Epidermal melanocyte (primary cell): ENCODE measurements around the gene FRMD5.

Experiments
- DNase-seq: peaks from one replicate; pipeline ENCODE4 v3.0.0; 2011; ENCODE audit warnings: low spot score; ENCODE audit not compliant: insufficient read length

The FRMD5 gene

DNA sequence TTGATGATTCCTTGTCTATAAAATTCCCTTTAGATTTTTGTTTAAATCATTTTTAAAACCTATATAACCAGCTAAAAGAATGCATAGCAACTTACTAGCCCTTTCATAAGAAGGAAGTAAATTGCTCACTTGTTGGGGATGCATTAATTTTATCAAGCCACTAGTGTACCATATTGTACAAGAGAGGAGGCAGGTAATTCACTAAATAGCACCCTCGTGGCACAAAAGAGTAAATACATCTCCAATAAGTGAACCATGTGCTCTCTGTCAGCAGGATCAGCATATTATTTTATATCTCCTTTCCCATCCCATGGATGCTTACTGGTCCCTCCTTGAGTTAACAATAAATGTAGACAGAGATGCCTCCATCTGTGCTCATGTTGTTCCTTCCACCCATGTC, 34.3 kb downstream of the FRMD5 start:
- no peak for DNase-seq

DNA sequence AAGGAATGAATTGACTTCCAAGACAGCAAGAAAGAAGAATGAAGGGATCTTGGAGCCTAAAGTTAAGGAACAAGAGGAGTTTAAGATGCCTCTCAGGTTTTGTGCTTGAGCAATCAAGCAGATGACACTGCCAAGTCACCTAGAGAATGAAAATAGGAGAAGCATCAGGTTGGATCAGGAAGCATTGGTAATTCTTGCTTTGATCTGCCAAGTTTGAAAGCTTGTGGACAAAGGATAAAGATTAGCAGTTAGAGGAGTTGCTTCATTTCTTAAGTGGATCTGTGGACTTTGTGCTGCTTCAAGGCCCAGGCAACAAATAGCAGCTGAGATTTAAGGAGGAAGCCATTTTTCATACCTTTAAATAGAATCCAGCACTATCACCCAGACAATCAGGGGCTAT, 35.6 kb downstream of the FRMD5 start:
- DNase-seq = no peak

DNA sequence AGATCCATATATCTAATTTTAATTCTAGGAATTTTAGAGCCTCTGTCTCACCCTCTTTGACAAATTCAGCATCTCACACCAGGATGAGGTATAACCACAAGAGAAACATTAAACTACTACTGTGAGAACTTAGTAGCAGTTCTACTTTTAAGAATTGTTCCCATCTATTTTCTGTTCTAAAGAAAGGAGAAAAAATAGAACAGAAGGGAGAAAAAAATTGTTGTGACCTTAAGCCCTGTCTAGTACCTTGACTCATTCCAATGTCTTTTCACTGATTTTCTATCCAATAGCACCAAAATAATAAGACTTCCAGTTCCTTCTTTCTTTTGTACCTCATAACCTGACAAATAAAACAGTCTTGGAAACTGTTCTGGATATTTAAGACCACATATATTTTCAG, 37.0 kb downstream of the FRMD5 start:
- DNase-seq = no peak

DNA sequence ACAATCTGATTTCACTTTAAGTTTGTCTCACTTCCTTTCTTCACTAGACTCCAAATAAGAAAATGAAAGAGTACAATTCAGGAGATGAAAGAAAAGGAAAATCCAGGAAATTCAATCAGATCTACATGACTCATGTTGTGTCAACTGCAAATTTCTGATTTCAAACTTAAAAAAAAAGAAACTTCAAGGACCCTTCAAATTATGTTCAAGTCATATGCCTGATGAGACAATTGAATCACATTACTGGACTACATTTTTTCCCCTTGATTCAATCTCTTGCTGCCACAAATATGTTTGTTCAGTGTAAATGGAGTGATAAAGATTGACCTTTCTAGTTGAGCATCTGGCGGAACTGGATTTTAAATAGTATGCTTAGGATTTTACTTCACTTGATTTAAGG, 37.4 kb downstream of the FRMD5 start:
- DNase-seq = no peak

DNA sequence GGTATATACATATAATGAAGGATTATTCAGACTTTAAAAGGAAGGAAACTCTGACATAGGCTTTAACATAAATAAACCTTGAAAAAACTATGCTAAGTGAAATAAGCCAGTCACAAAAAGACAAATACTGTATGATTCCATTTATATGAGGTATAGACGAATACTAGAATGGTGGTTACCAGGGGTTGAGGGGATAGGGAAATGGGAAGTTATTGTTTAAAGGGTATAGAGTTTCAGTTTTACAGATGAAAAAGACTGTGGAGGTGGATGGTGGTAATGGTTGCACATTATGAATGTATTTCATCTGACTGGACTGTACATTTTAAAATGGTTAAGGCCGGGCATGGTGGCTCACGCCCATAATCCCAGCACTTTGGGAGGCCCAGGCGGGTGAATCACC, 41.7 kb downstream of the FRMD5 start:
- no peak for DNase-seq

DNA sequence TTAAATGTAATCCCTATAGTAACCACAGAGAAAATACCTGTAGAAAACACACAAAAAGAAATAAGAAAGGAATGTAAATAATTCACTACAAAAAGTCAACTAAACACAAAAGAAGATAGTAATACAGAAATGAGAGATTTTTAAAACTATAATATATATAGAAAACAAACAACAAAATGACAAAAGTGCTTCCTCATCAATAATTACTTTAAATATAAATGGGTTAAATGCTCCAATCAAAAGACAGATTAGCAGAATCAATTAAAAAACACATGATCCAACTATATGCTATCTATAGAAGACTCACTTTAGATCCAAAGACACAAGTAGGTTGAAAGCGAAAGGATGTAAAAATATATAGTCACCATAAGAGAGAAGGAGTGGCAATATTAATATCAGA, 45.8 kb downstream of the FRMD5 start:
- DNase-seq = no peak

DNA sequence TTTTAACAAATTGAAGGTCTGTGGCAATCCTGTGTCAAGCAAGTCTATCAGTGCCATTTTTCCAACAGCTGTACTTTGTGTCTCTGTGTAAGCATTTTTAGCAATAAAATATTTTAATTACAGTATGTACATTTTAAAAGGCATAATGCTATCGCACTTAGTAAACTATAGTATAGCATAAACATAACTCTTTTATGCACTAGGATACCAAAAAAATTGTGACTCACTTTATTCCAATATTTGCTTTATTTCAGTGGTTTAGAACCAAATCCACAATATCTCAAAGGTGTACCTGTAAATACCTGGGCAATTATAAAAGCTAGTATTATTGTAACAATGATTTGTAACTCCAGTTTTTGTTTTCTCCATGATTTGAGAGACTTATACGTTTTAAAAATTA, 46.5 kb downstream of the FRMD5 start:
- no peak for DNase-seq

DNA sequence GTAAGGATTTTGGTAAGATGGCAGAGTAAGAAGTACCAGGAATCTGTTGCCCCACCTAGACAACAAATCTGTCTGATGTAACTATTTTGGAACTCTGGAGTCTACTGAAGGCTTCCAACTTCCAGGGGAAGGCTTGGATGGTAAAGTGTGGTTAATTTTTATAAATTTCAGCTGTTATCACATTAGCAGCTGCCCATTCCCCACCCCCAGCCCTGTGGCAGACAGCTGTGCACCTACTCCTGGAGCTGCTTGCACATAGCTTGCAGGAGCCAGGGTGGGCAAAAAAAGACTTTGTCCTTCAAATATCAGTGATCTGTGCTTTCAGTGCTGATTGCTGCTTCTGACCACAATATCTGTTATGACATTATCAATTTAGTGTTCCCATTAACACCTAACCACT, 47.4 kb downstream of the FRMD5 start:
- DNase-seq = no peak

DNA sequence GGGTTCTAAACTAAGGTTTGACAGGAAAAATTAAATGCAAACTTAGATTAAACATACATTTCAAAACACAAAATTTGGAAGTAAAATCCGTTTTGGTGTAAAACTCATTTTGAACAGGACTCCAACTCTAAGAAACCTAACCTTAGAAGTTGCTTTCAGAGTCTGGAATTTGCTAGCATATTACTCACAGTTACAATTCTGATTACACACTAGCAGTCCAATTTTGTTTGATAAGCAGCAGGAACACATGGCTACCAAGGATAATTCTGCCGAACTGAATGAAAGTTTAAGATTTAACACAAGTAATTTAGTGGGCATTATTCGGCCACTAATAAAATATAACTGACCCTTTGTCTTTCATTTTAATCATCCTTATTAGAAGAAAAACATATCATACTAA, 49.6 kb downstream of the FRMD5 start:
- no peak for DNase-seq

DNA sequence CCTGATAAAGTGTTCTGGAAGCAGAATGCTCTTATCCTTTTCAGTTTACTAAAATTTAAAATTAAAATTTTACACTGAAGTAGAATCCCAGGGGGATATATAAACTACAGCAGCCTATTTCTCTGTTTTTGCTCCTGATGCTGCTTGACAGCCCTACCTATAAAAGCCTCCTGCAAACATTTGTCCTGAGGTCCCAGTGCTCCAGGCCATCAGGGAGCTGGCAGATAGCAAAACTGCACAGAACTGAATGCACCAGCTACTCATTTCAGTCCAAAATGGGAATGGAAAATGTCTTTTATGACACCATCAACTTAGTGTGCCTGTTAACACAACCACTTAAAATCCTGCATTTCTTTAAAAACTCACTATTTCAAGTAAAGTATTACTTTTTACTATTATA, 50.1 kb downstream of the FRMD5 start:
- no peak for DNase-seq

DNA sequence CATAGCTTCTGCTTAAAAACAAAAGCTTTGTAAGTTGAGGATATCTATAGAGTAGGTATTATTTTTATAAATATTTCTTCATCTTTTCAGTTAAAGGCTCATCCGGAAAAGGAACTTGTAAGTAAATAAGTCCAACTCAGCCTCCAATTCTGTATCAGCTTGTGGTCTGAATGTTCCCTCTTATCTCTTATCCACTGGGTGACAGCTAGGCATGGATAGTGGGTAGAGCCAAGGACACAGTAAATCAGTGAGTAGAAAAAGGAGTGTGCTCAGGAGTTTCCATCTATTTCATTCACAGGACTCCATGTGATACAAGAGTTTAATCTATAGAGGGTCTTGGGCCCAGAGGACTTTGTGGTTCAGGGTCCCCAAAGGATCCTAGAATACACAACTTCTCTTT, 50.9 kb downstream of the FRMD5 start:
- DNase-seq = peak; percentile 12

DNA sequence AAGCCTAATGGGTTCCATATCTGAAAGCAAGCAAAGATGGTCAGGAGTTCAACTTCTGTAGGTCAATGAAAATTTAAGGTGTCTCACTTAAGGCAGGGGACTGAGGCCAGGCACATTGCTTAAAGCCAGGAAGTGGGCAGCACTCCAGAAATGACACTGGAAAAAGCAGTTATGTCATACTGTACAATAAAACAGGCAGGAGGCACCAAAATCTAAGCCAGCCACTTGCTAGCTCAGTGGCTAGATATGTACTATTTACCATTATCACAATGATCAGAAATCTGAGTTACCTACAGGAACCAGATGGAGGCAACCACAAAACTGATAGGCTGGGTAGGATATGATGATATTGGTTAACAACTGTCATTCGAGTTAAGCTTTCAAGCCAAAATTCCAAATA, 57.3 kb downstream of the FRMD5 start:
- DNase-seq = no peak

DNA sequence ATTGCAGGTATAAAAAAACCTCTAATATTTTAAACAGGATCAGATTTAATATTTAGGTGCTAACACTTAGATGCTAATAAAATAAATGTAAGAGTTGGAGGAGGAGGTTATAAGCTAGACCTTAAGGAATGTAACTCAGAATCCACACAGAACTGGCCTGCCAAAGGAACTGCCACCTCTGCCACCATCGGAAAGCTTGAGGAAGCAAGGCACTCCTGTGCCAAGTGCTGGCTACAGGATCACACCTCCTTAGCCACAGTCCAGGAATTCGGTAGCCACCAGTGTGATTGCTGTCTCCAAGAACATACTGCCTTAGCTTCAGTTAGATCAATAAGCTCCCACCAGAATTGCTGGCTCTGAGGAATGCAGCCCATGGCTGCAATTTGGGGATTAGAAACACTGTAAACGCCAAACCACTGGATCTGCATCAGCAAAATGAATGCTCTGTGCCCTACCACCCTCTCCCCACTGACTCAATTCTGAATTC, 58.0 kb downstream of the FRMD5 start:
- no peak for DNase-seq

DNA sequence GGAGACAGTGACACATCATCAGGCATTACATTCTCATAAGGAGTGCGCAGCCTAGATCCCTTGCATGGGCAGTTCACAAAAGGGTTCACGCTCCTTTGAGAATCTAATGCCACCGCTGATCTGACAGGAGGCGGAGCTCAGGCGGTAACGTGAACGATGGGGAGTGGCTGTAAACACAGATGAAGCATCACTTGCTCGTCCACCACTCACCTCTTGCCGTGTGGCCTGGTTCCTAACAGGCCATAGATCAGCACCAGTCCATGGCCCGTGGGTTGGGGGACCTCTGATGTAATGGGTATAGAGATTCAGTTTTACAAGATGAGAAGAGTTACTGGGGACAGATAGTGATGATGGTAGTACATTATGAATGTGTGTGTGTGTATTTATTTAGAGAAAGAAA, 63.0 kb downstream of the FRMD5 start:
- DNase-seq = no peak

DNA sequence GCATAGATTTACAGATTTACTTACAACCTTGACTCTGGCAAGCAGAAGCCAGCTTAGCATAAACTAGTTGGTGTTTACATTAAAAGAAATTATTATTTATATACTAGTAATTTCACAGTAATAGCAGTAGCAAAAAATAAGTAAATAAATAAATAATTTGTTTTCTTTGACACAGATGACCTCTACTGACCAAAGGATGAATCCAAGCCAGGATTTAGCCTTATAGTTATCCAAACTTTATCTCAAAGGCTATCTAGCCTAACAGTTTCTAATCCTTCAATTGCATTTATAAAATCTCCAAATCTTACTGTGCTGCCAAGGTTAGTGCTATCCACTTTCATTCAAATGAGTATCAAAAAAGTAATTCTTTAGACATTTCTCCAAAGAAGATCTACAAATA, 64.3 kb downstream of the FRMD5 start:
- no peak for DNase-seq

DNA sequence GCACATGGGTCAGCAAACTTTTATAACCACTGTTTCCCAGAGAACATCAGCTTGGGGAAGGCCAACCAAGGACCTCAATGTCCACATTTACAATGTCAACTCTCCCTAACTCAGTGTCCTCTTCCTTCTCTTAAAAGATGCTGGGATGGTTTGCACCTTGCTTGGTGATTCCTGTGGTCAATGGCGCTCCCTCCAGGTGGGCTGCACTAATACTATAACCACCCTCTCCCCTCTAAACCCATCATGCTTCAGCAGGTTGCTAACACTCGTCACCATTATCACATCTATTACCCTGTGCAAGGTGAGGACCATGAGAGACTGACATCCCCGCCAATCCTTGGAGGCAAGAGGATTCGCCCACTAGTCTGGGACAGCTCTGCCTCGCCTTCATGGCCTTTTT, 65.2 kb downstream of the FRMD5 start:
- DNase-seq = no peak

DNA sequence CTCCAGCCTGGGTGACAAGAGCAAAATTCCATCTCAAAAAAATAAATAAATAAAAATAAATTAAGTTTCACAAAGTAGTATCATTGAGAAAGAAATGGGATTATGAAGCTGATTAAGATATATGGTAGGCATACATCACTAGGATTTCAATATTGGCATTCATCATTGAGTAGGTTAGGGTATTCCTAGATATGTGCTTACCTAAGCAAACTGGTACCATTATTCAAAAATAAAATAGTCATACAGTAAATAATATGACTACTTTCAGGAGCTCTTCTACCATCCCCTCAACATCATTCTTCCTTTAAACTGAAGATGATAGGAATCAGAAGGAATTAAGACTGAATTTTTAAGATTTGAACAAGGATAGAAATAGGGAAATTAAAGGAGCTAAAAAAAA, 66.6 kb downstream of the FRMD5 start:
- no peak for DNase-seq

DNA sequence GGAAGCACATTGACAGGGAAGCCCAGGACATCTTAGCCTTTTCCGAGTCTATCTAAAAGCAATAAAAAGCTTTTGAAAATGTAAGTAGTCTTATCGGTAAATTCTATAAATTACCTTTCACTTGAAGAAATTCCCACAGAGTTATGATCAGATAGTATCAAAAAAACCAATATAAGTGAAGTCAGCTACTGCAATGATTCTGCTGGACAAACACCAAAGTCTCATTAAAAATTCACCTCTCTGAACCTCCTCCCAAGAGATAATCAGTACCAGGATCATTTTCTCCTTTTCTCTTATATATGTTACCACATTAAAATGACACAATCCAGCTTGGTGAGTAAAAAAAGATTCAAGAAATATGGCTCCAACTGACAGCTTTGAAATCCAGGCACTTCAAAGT, 69.2 kb downstream of the FRMD5 start:
- DNase-seq = no peak

DNA sequence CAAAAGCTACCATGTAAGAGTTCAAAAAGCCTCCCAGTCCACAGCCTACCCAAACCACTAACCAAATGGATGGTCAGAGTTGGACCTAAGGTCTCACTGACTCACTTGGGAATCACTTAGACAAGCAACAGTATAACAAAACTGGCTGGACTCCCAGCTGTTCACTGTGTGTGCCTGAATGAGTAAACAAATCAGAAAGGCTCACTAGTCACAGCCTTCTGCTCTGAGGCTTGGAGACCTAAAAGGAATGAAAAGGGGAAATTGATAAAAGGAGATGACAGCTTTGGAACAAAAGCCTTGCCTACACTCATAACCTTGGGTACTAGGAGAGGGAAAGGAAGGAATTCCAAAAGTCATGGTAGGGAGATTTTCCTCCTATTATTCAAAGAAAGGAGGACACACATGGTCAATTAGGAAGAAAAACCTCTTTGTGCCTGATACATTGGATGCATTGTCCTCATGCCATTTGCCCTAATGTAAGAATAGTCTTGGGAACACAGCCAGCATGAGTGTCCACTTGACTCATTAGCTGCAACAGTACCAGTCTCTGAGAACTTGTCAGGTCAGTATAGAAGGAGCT, 92.3 kb downstream of the FRMD5 start:
- peak; percentile 66 for DNase-seq

DNA sequence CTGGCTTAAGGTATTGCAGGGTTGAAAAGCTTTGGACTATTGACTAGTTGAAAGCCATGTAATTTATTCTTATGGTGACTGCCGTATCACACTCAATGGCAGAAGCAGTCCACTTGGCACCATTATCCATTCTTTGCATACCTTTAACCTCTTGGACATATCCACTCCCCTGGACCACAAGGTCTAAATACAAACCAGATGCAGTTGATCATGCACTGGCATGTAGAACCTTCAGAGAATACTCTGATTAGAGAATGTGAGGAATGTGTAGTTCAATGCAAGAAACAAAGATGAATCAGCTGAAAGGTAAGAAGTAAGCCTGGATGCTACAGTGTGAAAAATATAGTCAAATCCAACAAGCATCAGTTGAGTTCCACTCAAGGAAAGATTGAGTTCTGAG, 93.1 kb downstream of the FRMD5 start:
- DNase-seq = no peak

DNA sequence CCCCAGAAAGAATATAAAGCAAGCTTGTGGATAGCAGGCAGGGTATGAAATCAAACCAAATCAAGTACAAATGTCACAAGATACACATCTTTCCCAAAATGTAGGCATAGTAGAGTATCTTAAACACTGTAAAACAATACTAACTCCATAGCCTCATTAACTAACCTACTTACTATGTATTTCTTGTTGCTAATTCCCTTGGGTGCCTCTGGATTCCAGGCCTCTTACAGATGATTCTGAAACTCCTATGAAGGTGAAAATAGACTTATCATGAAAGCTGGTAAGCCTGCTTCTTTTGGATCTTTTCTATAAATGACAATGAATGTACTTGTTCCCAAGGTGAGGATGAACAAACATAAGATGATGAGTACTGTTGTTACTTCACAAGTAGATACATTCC, 93.8 kb downstream of the FRMD5 start:
- DNase-seq = no peak

DNA sequence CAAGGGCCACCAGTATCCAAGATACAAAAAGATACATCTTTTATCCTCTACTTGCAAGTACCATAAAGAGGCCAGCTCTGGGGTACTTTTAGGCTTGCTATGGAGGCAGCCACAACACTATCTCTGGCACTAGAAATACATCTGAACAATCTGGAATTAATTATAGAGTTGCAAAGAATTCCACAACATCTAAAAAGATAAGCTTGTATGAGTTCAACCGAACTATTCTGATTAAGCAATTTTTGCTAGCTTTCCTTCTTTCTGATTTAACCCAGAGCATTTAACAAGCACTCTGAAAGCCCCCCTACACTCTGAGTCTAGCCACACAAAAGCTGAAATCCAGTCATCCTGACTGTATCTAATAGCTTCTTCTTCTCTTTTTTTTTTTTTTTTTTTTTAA, 95.4 kb downstream of the FRMD5 start:
- DNase-seq = no peak

DNA sequence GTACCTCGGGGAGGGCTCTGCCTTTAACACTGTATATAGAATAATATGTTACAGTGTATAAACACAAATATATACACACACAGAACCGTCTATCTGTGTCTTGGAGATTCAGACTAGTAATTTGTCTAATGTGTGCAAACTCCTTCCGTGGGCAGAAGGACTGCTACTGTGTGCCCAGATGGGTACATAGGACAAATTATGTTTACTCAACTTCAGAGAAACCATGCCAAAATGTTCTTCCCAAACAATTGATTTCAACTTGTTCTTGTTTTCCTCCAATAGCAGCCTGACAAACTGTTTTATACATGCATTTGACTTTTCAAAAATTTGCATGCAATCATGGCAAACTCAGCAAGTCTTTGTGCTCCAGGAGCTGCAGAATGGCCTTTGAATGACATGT, 97.5 kb downstream of the FRMD5 start:
- DNase-seq = no peak

DNA sequence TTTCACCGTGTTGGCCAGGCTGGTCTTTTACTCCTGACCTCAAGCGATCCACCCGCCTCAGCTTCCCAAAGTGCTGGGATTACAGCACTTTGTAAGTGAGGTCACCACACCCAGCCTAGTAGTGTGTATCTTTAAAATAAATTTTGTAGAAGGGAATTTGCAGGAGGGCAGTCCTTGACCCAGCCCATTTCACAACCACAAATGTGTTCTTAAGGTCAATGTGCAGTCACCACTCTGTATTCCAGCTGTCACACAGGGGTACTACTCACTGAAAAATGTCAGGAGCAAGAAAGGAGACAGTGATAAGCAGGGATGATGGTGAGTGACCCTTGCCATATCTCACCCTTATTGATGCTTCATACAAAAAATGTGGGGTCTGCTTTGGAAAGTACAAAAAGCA, 98.5 kb downstream of the FRMD5 start:
- no peak for DNase-seq
